Measurements from ENCODE around the gene IMMP2L. TPM values are rescaled to one million over a fixed set of nuclear protein-coding genes. Genes with fewer than 3 reads are reported as not detected.
"Not testable (repeated sequence)": the region's sequence is repeated elsewhere in the genome, so short reads cannot be mapped to it uniquely, and the experiment has no call there.

IMMP2L gene
- polyA plus RNA-seq, 4 donors, result 42.7 to 49.8 (median 45.0) TPM

GRCh38 chr7:110977127-110977737 is 585.1 kb downstream of the IMMP2L start:
- DNase-seq (ENCODE audit: low read depth in 4 of 4, low spot score in 3 of 4), result no peak

- DNase-seq (ENCODE audit: low read depth in 4 of 4, low spot score in 3 of 4), result no peak
Observed at GRCh38 chr7:110975486-110975885, 586.8 kb downstream of the IMMP2L start.

DNA sequence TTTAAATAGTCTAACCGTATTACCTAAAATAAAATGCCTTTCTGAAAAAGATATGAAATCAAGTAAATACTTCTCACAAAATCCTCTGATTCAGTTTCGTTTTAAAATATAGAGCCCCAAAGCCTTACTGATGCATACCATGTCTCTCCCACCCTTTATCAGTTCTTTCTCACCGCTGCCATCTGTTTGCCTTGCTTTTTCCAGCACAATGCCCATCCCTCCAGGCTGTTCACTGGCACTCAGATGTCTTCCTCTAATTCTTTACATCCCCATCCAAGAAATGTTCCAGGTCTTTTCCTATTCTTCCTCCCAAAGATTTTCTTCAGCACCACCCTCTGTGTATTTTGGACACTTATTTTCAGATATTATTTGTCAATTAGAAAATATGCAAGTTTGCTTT is 587.9 kb downstream of the IMMP2L start:
- no peak for DNase-seq (ENCODE audit: low read depth in 4 of 4, low spot score in 3 of 4)

DNA sequence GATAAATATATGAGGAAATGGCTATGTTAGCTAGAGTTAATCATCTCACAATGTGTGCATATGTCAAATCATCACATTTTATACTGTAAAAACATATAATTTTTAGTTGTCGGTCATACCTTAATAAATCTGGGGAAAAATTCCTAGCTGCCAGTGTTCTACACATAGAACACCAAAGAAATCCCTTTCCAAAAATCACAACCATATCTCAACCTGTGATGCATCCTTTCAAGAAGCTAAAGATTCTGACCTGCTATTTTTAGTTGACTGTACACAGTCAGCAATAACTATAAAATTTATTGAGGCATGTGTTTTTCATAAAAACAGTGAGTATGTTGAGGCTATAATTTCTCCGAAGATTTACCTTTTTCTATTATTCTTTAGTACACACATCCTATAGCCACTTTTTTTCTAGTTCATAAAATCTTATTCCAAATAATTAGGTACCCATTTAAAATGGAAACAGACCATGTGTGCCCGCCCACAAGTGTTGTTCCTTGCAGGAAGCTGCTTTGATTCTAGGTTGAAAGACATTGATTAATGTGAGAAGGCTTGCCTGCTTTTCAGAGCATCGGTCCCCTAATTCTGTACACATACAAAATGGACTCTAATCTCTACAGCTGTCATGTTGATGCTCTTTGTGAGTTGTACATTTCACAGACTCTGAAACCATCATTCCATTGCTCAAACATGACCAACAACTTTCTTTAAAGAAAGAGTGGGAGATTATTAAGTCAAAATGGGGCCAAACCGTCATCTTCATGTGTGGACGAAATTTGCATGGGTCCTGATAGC is 588.9 kb downstream of the IMMP2L start:
- DNase-seq (ENCODE audit: low read depth in 4 of 4, low spot score in 3 of 4), result no peak

DNA sequence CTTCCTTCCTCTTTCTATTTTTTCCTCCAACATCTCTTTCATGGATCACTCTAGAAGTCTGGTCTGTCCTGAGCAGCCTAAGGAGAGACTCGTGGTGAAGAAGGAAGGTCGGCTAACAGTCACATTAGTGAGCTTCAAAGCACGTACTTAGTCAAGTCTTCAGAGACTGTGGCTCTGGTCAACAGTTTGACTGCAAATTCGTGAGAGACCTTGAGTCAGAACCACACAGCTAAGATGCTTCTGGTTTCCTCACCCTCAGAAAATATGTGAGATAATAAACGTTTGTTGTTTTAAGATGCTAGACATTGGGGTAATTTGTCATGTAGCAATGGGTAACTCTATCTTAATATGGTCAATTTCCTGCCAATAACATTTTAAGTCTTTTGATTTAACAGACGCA is 597.5 kb downstream of the IMMP2L start:
- DNase-seq (ENCODE audit: low read depth in 4 of 4, low spot score in 3 of 4), result no peak

DNA sequence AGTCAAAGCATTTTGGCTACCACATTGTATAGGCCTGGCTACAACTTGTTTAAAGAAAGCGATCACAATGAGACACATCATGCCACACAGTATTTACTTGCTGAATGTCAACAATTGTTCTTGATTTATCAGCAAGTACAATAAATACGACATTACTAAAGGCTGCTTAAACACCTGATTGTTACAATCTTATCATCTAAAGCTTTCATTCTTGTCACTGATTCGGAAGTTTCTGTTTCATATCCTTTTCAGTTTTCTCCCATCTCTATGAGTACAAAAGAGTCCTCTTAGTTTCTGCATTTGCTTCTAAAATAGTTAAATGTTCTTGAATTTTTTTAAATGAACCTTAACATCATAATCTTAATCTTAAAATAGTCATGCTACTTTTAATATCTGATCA is 599.5 kb downstream of the IMMP2L start:
- no peak for DNase-seq (ENCODE audit: low read depth in 4 of 4, low spot score in 3 of 4)

DNA sequence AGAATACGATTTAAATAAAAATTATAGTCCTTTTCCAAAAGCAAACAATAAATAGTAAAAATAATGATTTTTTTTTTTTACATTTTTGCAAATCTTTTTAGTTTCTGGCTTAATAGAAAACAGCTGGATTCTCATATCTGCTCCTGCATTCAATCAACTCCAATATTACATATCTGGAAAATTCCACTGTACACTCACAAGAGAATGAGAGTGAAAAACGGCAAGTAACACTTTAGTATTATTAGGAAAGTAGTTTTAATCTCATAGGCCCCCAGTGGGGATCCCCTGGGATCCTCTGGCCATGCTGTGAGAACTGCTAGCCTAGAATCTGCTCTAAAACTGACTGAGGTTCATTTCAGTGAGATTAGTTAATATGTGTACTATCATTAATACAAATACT is 599.9 kb downstream of the IMMP2L start:
- DNase-seq (ENCODE audit: low read depth in 4 of 4, low spot score in 3 of 4), result no peak

- DNase-seq (ENCODE audit: low read depth in 4 of 4, low spot score in 3 of 4), result no peak
Observed at GRCh38 chr7:110960811-110961210, 601.5 kb downstream of the IMMP2L start.

DNA sequence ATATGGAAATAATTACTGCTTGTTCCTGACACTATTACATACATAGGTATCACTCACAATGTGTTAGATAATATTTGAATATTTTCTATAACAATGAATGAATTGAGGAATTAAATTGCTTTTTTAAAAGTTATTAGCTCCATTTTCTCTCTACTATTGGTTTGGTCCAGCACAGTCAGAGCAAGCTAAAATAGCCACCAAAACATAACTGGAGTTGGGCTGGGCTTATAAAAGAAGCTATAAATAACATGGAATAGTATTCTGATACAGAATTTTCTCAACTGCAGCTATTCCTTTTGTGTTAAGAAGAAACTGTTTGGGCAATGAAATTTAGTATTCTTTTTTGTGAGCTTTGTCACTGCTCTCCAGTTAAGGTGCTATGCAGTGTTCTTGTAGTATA is 614.0 kb downstream of the IMMP2L start:
- no peak for DNase-seq (ENCODE audit: low read depth in 4 of 4, low spot score in 3 of 4)

DNA sequence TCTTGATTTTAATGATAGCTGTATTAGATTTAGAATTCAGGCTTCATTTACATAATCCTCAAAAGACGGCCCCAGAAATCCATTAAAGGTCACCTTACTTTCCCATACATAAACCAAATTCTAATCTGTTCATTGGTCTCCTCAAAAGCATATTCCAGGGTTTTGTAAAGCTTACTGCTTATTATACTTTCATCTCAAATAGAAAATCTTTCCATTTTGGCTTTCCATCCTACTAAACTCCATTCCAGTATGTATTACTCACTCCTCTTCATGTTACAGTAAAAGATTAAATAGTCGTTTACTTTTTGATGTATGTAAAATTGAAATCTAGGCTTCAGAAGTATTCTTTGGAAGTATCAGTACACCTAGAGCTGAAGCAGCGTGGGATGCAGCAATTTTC is 614.9 kb downstream of the IMMP2L start:
- no peak for DNase-seq (ENCODE audit: low read depth in 4 of 4, low spot score in 3 of 4)

DNA sequence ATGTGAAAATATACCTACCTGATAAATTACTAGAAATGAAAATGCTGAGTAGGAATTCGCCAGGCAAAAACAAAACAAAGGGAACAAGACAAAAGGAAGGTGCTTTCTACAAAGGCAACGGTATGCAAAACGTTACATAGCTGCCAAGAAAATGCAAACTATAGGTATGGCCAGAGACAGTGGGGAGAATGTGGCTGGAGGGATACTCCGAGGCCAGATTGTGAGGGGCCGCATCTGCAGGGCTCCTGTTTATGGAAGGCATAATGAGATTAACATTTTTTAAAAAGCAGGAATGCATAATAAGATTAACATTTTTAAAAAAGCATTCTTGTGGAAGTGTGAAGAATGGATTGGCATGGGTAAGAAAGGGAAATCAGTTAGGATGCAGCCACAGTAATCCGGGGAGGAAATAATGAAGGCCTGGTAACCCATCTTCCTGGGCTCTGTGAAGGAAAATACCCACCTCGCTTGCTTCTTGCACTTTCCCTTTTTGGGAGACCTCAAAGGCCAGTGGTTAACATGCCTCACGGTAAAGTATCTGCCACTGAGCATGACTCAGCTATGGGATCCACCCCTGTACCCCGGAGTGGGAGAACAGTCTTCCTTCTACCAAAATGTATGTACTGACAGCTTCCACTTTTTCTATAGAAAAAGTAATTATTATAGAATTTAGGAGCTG is 617.2 kb downstream of the IMMP2L start:
- no peak for DNase-seq (ENCODE audit: low read depth in 4 of 4, low spot score in 3 of 4)

- no peak for DNase-seq (ENCODE audit: low read depth in 4 of 4, low spot score in 3 of 4)
Observed at GRCh38 chr7:110944448-110944847, 617.8 kb downstream of the IMMP2L start.

DNA sequence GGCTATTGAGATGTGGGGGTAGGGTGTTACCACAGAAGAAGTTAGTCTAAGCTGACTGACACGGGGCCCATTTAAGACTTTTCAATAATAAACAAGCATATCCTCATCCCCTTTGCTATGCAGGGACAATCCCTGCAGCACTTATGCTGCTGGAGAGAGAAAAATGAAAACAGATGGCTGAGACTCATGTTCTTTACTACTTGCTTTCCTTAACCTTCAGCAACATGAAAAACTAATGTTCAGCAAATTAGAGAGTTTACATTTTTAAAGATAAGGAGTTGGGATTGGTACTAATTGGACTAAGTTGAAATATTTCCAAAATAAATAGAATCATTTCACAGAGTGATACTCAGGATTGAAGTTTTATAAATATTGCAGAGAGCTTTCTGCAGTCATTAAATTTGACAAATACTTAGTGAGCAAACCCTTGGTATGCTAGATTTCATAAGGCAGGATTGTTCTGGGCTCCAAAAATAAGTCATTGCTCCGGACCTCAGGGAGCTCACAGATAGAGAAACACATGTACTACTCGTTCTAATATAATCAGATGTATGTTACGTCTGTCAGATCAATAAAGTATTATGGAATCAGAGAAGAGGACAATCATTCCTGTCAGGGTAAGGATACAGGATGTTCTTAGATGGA is 618.5 kb downstream of the IMMP2L start:
- DNase-seq (ENCODE audit: low read depth in 4 of 4, low spot score in 3 of 4), result no peak

GRCh38 chr7:110941385-110941784 is 620.9 kb downstream of the IMMP2L start:
- DNase-seq (ENCODE audit: low read depth in 4 of 4, low spot score in 3 of 4), result no peak

DNA sequence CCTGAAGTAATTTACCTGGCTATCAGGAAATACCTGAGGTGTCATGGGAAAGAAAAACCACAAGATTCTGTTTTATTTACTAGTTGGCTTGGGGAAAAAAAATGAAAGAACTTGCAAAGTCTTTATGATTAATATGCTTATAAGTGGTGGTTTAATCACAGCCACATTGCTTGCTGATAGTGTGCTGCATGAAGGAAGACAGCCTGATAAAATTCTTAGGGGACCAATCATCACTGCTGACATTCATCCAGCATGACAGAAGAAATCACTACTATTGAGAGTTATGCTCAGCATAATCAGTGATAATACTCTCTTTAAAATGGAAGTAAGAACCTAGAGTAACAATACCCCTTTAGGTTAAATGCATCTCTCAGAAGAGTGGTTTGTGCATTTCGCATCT is 621.5 kb downstream of the IMMP2L start:
- DNase-seq (ENCODE audit: low read depth in 4 of 4, low spot score in 3 of 4), result no peak

DNA sequence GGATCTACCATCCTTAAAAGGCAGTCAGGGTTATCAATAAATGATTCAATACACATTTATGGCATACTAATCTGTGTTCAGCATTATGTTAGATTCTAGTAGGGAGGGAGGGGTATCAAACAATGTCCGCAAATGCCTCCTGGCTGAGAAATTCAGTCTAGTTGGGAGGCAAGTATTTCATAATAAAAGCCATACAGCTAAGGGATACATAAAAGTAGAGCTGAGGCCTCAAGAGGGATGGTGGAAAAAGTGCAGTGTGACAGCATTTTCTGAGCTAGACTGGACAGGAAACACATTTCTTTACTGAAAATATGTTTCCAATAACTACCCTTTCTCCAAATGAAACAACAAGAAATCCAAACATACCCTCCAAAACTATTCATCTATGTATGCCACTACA is 624.1 kb downstream of the IMMP2L start:
- no peak for DNase-seq (ENCODE audit: low read depth in 4 of 4, low spot score in 3 of 4)

GRCh38 chr7:110936665-110937064 is 625.6 kb downstream of the IMMP2L start:
- not testable (repeated sequence) for DNase-seq (ENCODE audit: low read depth in 4 of 4, low spot score in 3 of 4)

GRCh38 chr7:110929480-110930249 is 632.6 kb downstream of the IMMP2L start:
- DNase-seq (ENCODE audit: low read depth in 4 of 4, low spot score in 3 of 4), result no peak

GRCh38 chr7:110922906-110923305 is 639.4 kb downstream of the IMMP2L start:
- DNase-seq (ENCODE audit: low read depth in 4 of 4, low spot score in 3 of 4), result no peak

- DNase-seq (ENCODE audit: low read depth in 4 of 4, low spot score in 3 of 4), result no peak
Observed at GRCh38 chr7:110921595-110922151, 640.6 kb downstream of the IMMP2L start.

Measured in right renal pelvis (tissue), 4 donors.